ENCODE measurements around the gene FRS3.
A peak's percentile ranks its signal among the peaks of the same experiment; 100 is the strongest.
"Not testable (repeated sequence)": the region's sequence is repeated elsewhere in the genome, so short reads cannot be mapped to it uniquely, and the experiment has no call there.

The FRS3 gene

GRCh38 chr6:41770381-41771057 is 9.2 kb downstream of the FRS3 start:
- DNase-seq: no peak

- DNase-seq: no peak
These were observed 10.3 kb downstream of the FRS3 start for GRCh38 chr6:41769376-41769775.

- DNase-seq: no peak
These were observed 11.0 kb downstream of the FRS3 start for GRCh38 chr6:41768545-41769308.

- peak in 1 of 56 donors; percentile 13 for DNase-seq
These were observed 12.4 kb downstream of the FRS3 start for GRCh38 chr6:41767112-41767833.

- not testable (repeated sequence) for DNase-seq
These were observed 13.5 kb downstream of the FRS3 start for GRCh38 chr6:41766043-41766664.

- peak in 1 of 56 donors; percentile 19 for DNase-seq
These were observed 16.2 kb downstream of the FRS3 start for GRCh38 chr6:41763470-41763869.

- no peak for DNase-seq
These were observed 19.7 kb downstream of the FRS3 start for GRCh38 chr6:41759905-41760579.

GRCh38 chr6:41759106-41759904 is 20.4 kb downstream of the FRS3 start:
- no peak for DNase-seq

- DNase-seq: no peak
These were observed 21.1 kb downstream of the FRS3 start for GRCh38 chr6:41758641-41759035.

- DNase-seq: no peak
These were observed 21.6 kb downstream of the FRS3 start for GRCh38 chr6:41757931-41758640.

- DNase-seq: no peak
These were observed 22.4 kb downstream of the FRS3 start for GRCh38 chr6:41757271-41757670.

- DNase-seq: no peak
These were observed 23.3 kb downstream of the FRS3 start for GRCh38 chr6:41756354-41756753.

- DNase-seq: no peak
These were observed 23.8 kb downstream of the FRS3 start for GRCh38 chr6:41755895-41756294.

GRCh38 chr6:41750374-41750773 is 29.3 kb downstream of the FRS3 start:
- DNase-seq: no peak

GRCh38 chr6:41748542-41748941 is 31.2 kb downstream of the FRS3 start:
- no peak for DNase-seq

GRCh38 chr6:41748102-41748477 is 31.6 kb downstream of the FRS3 start:
- no peak for DNase-seq

- DNase-seq: no peak
These were observed 32.2 kb downstream of the FRS3 start, which contains the start of gene PGC for GRCh38 chr6:41747256-41748101. TSS of gene PGC (minus strand) at chr6:41747397. CDS start at chr6:41747334, 63 bp downstream.

GRCh38 chr6:41746107-41746506 is 33.6 kb downstream of the FRS3 start:
- DNase-seq: no peak
